IMR-90 (cell line): ENCODE results near the gene KDM1B. TPM values are rescaled to one million over a fixed set of nuclear protein-coding genes. Genes with fewer than 3 reads are reported as not detected.

Experiments
- ATAC-seq: fragments of 200-7000 bp; cut with Tn5 transposase; 2 replicates; pipeline ENCODE4 v1.9.1; 2020; ENCODE audit warnings: low read depth, mild to moderate bottlenecking, moderate library complexity
- BruUV-seq: library from RNA; stranded (reverse); fragments of 400-500 nt; replicated peaks from 2 replicates; lab custom pipeline; 2021; lab: Mats Ljungman, UMichigan
- CTCF ChIA-PET: fragments of 300-600 bp; formaldehyde crosslinking; extraction: SDS; loops from one replicate; lab custom pipeline; 2021; ENCODE audit warnings: antibody characterized with exemption; lab: Yijun Ruan, JAX
- POLR2A ChIA-PET: fragments of 300-600 bp; sonication (Branson Sonifier 250); formaldehyde crosslinking; loops from one replicate; lab custom pipeline; 2022; ENCODE audit warnings: antibody characterized with exemption; ENCODE audit not compliant: unreplicated experiment; lab: Charles Lee
- DNase-seq: peaks from one replicate; pipeline ENCODE4 v3.0.0; 2013
- H2AFZ ChIP-seq: replicated peaks from 2 replicates; pipeline ENCODE3; 2013; ENCODE audit warnings: low read length, mild to moderate bottlenecking; ENCODE audit not compliant: poor library complexity
- H2AK5ac ChIP-seq: 2 replicates; pipeline ENCODE4 v1.6.1; 2013; ENCODE audit warnings: low read depth, low read length, inconsistent platforms
- H2AK9ac ChIP-seq: replicated peaks from 2 replicates; pipeline ENCODE3; 2013; ENCODE audit warnings: mild to moderate bottlenecking, low read depth, low read length, moderate library complexity; ENCODE audit not compliant: poor library complexity
- H2BK120ac ChIP-seq: 2 replicates; pipeline ENCODE4 v1.6.1; 2013; ENCODE audit warnings: low read depth, low read length, inconsistent platforms
- H2BK15ac ChIP-seq: 3 replicates; pipeline ENCODE4 v1.6.1; 2013; ENCODE audit warnings: low read depth, low read length, inconsistent platforms
- H2BK20ac ChIP-seq: 2 replicates; pipeline ENCODE4 v1.6.1; 2013; ENCODE audit warnings: low read depth, mild to moderate bottlenecking, inconsistent platforms, low read length, moderate library complexity
- H2BK5ac ChIP-seq: 2 replicates; pipeline ENCODE4 v1.6.1; 2013; ENCODE audit warnings: mild to moderate bottlenecking, low read depth, low read length, inconsistent platforms; ENCODE audit not compliant: poor library complexity, severe bottlenecking
- H3K14ac ChIP-seq: replicated peaks from 2 replicates; pipeline ENCODE4 v1.6.1; 2013; ENCODE audit warnings: low read depth, low read length, inconsistent platforms
- H3K18ac ChIP-seq: 2 replicates; pipeline ENCODE4 v1.6.1; 2013; ENCODE audit warnings: low read depth, low read length, control low read depth
- H3K23ac ChIP-seq: 2 replicates; pipeline ENCODE4 v1.6.1; 2013; ENCODE audit warnings: low read depth, low read length, inconsistent platforms
- H3K27ac ChIP-seq: 2 replicates; pipeline ENCODE4 v1.5.1; 2013; ENCODE audit warnings: mild to moderate bottlenecking, control low read depth, low read length; ENCODE audit not compliant: insufficient read depth
- H3K27me3 ChIP-seq: 2 replicates; pipeline ENCODE4 v1.6.1; 2013; ENCODE audit warnings: low read length; ENCODE audit not compliant: control insufficient read depth, insufficient read depth
- H3K36me3 ChIP-seq: 2 replicates; pipeline ENCODE4 v1.6.1; 2013; ENCODE audit warnings: low read length, mixed read lengths; ENCODE audit not compliant: control insufficient read depth, insufficient read depth
- H3K4ac ChIP-seq: 2 replicates; pipeline ENCODE4 v1.6.1; 2013; ENCODE audit warnings: low read depth, low read length, inconsistent platforms
- H3K4me1 ChIP-seq: 2 replicates; pipeline ENCODE4 v1.6.1; 2013; ENCODE audit warnings: low read length, mixed read lengths; ENCODE audit not compliant: control insufficient read depth, insufficient read depth
- H3K4me2 ChIP-seq: 2 replicates; pipeline ENCODE4 v1.6.1; 2013; ENCODE audit warnings: low read depth, mild to moderate bottlenecking, control low read depth, low read length, moderate library complexity
- H3K4me3 ChIP-seq: 2 replicates; pipeline ENCODE4 v1.5.1; 2013; ENCODE audit warnings: low read depth, mild to moderate bottlenecking, control low read depth, low read length, moderate library complexity; ENCODE audit not compliant: insufficient read depth
- H3K56ac ChIP-seq: 2 replicates; pipeline ENCODE4 v1.6.1; 2013; ENCODE audit warnings: low read length, inconsistent platforms; ENCODE audit not compliant: insufficient read depth; ENCODE audit errors: extremely low read depth
- H3K79me1 ChIP-seq, 2 experiments: 2 replicates each; pipeline ENCODE4 v1.6.1; 2013; ENCODE audit warnings: low read length in 2 of 2, inconsistent platforms in 1 of 2, low read depth in 1 of 2
- H3K9ac ChIP-seq: 2 replicates; pipeline ENCODE4 v1.6.1; 2013; ENCODE audit warnings: low read depth, low read length, control low read depth
- H3K9me1 ChIP-seq: 2 replicates; pipeline ENCODE4 v1.6.1; 2013; ENCODE audit warnings: low read length, inconsistent platforms; ENCODE audit not compliant: insufficient read depth
- H3K9me3 ChIP-seq: 2 replicates; pipeline ENCODE4 v1.6.1; 2013; ENCODE audit warnings: low read length; ENCODE audit not compliant: control insufficient read depth, insufficient read depth
- H4K20me1 ChIP-seq: 2 replicates; pipeline ENCODE4 v1.6.1; 2013; ENCODE audit warnings: low read length, inconsistent platforms; ENCODE audit not compliant: insufficient read depth
- H4K5ac ChIP-seq: 2 replicates; pipeline ENCODE4 v1.6.1; 2013; ENCODE audit warnings: mild to moderate bottlenecking, low read depth, low read length, control low read depth
- H4K8ac ChIP-seq, 2 experiments: 2 replicates each; pipeline ENCODE4 v1.6.1; 2013; ENCODE audit warnings: low read depth in 2 of 2, low read length in 2 of 2, control low read depth in 1 of 2, inconsistent platforms in 1 of 2
- H4K91ac ChIP-seq: 2 replicates; pipeline ENCODE4 v1.6.1; 2013; ENCODE audit warnings: low read depth, low read length, inconsistent platforms; ENCODE audit not compliant: insufficient read depth
- CEBPB ChIP-seq: IDR thresholded peaks from 2 replicates; pipeline ENCODE4 v1.6.1; 2012; ENCODE audit warnings: low read depth, low read length, improper control_type of control experiment
- ELK1 ChIP-seq: fragments of 150-350 bp; IDR thresholded peaks from 2 replicates; pipeline ENCODE4 v1.6.1; 2016; ENCODE audit warnings: low read depth, mild to moderate bottlenecking, low read length, moderate library complexity, borderline replicate concordance
- FOS ChIP-seq: fragments of 150-350 bp; IDR thresholded peaks from 2 replicates; pipeline ENCODE4 v1.6.1; 2016; ENCODE audit warnings: low read depth, low read length
- MAZ ChIP-seq: IDR thresholded peaks from 2 replicates; pipeline ENCODE4 v1.6.1; 2012; ENCODE audit warnings: low read depth, mild to moderate bottlenecking, low read length, improper control_type of control experiment, moderate library complexity, borderline replicate concordance
- MXI1 ChIP-seq: IDR thresholded peaks from 2 replicates; pipeline ENCODE4 v1.6.1; 2012; ENCODE audit warnings: low read depth, mild to moderate bottlenecking, low read length, moderate library complexity, borderline replicate concordance
- NFE2L2 ChIP-seq: fragments of 150-350 bp; IDR thresholded peaks from 2 replicates; pipeline ENCODE4 v1.6.1; 2016; ENCODE audit warnings: low read depth, mild to moderate bottlenecking, low read length
- POLR2A ChIP-seq: IDR thresholded peaks from 2 replicates; pipeline ENCODE4 v1.6.1; 2012; ENCODE audit warnings: mild to moderate bottlenecking, low read depth, low read length
- RAD21 ChIP-seq: IDR thresholded peaks from 2 replicates; pipeline ENCODE4 v1.6.1; 2012; ENCODE audit warnings: low read length, improper control_type of control experiment
- RFX5 ChIP-seq: IDR thresholded peaks from 2 replicates; pipeline ENCODE4 v1.8.0; 2012; ENCODE audit warnings: low read depth, mild to moderate bottlenecking, low read length, moderate library complexity
- SMC3 ChIP-seq: fragments of 150-350 bp; IDR thresholded peaks from 2 replicates; pipeline ENCODE4 v1.6.1; 2016; ENCODE audit warnings: low read depth, mild to moderate bottlenecking, antibody characterized with exemption, low read length, moderate library complexity
- USF2 ChIP-seq: fragments of 150-350 bp; IDR thresholded peaks from 2 replicates; pipeline ENCODE4 v1.6.1; 2017; ENCODE audit warnings: mild to moderate bottlenecking, antibody characterized with exemption, low read length, low read depth
- WGBS, 2 experiments: methylation state at CpG; one replicate each; pipeline versions ENCODE4 v1.1.5 to v1.1.7; 2013; ENCODE audit warnings: missing lambda C conversion rate in 2 of 2; ENCODE audit not compliant: insufficient read length in 1 of 2; ENCODE audit errors: extremely low coverage in 2 of 2; 5-methylcytosine and 5-hydroxymethylcytosine counted together
- dilution Hi-C: fragments of 300-500 bp; cut with HindIII; formaldehyde crosslinking; loops from one replicate; pipeline ENCODE4 v1.14.3; 2018; ENCODE audit warnings: low sequenced_read_pairs; ENCODE audit not compliant: unreplicated experiment
- in situ Hi-C: fragments of 300-500 bp; cut with MboI; formaldehyde crosslinking; loops from 3 replicates; pipeline ENCODE4 v1.14.3; 2019; ENCODE audit warnings: low sequenced_read_pairs, inconsistent platforms, mixed read lengths
- intact Hi-C: fragments of 100-400 bp; cut with micrococcal nuclease; formaldehyde crosslinking; loops from 2 replicates; pipeline ENCODE4 v1.10.0; 2022
- polyA plus RNA-seq, 3 experiments: library from polyadenylated mRNA; depleted of rRNA; stranded (reverse); fragments of >200 nt; gene quantifications; 2 replicates each; pipeline ENCODE4 v1.2.3, GENCODE V29; 2012; ENCODE audit warnings: low replicate concordance in 1 of 3
- total RNA-seq: library from RNA; depleted of rRNA; stranded (reverse); fragments of >200 nt; gene quantifications from 2 replicates; pipeline ENCODE4 v1.2.3, GENCODE V29; 2012

Gene KDM1B
- total and polyA plus RNA-seq, 2 of the 4 experiments (the other 2 are of a cell fraction) = 13.2 to 16.7 TPM

- ChIA-PET CTCF (no interaction called here), POLR2A (interaction anchor here (0.6 kb wide), 1 partner anchor 54 kb away, joined by 4 read pairs; no protein-coding TSS in a partner anchor)
- no peaks in the 10 kb centered on the region for H3K9me3 ChIP-seq
- H3K27ac ChIP-seq = peak within 1 kb of the TSS; percentile 84
- peak within 1 kb of the TSS; percentile 96 for H2AFZ ChIP-seq
- peaks cover 3% of the 10 kb centered on the region for H3K4me1 ChIP-seq
- H4K8ac ChIP-seq = peak within 1 kb of the TSS; percentile 46 to 81; a peak in 3 of 4 replicates
- H3K23ac ChIP-seq = peak within 1 kb of the TSS; percentile 95
- no peak for ATAC-seq
- peak within 1 kb of the TSS; percentile 48 for H4K91ac ChIP-seq
- peak within 1 kb of the TSS; percentile 96 for H3K9ac ChIP-seq
- H3K56ac ChIP-seq = peak within 1 kb of the TSS; percentile 63
- peak within 1 kb of the TSS; percentile 82 for H2BK120ac ChIP-seq
- peak within 1 kb of the TSS; percentile 99 for H3K4me3 ChIP-seq
- H2BK5ac ChIP-seq = peak within 1 kb of the TSS; percentile 74
- BruUV-seq = TSS peak; percentile 72
- peak within 1 kb of the TSS; percentile 87 for H3K14ac ChIP-seq
- H3K79me1 ChIP-seq = peaks cover 10 to 34% of the 10 kb centered on the region in 2 experiments; a peak in 3 of 4 replicates
- WGBS, 2 experiments = 0% methylated on average over 7 of the region's 34 CpGs; no CpG with 5 or more reads in 1 of the 2 experiments
- H2AK5ac ChIP-seq = no peak within 1 kb of the TSS
- peak within 1 kb of the TSS; percentile 92 for H3K4me2 ChIP-seq
- no peak for DNase-seq
- no peaks in the 10 kb centered on the region for H3K27me3 ChIP-seq
- H3K18ac ChIP-seq = peak within 1 kb of the TSS; percentile 62
- TF ChIP-seq CEBPB (no peak), FOS (no peak), USF2 (no peak), SMC3 (no peak), ELK1 (no peak), RFX5 (no peak), RAD21 (no peak), MAZ (no peak), NFE2L2 (no peak), MXI1 (0 out of 2 replicates have a peak, but pooled peaks have one; percentile 14), POLR2A (peak; percentile 88)
- peak within 1 kb of the TSS; percentile 19; the same call in 1 of the 2 replicates for H4K5ac ChIP-seq
- dilution Hi-C loops (no loop called here), in situ Hi-C loops (no loop called here), intact Hi-C loops (loop anchor here (2.0 to 5.0 kb wide), 2 partner anchors 108 to 153 kb away; no protein-coding TSS in a partner anchor)
- H4K20me1 ChIP-seq = no peaks in the 10 kb centered on the region
- peaks cover 6% of the 10 kb centered on the region for H3K9me1 ChIP-seq
- peak within 1 kb of the TSS; percentile 70 for H3K4ac ChIP-seq
- no peak within 1 kb of the TSS for H2BK20ac ChIP-seq
- H2BK15ac ChIP-seq = peak within 1 kb of the TSS; percentile 18; the same call in 1 of the 3 replicates
- H2AK9ac ChIP-seq = peak within 1 kb of the TSS; percentile 85
- no peaks in the 10 kb centered on the region for H3K36me3 ChIP-seq
Observed at GRCh38 chr6:18154507-18155149, 594 bp upstream of the KDM1B start, which contains the start of gene TPMT. TSS of gene TPMT (minus strand) at chr6:18155077. CDS start at chr6:18149127, 5,950 bp downstream.
